Spleen (tissue), 11 donors: ENCODE data around the gene TTC31. TPM values are rescaled to one million over a fixed set of nuclear protein-coding genes. Genes with fewer than 3 reads are reported as not detected.

Experiments used
- DNase-seq: peaks from one replicate; pipeline ENCODE4 v3.0.0-alpha.2; 2020
- H3K27ac ChIP-seq, 8 donors: fragments of 200-600 bp; sonication (generic) in 7 of 8; 1 replicate in 4 of 8; 2 replicates in 4 of 8; pipeline versions ENCODE4 v1.5.0 to v1.8.0; 2016 to 2021; ENCODE audit warnings: inconsistent platforms in 4 of 8, mild to moderate bottlenecking in 4 of 8, moderate library complexity in 1 of 8
- H3K27me3 ChIP-seq, 7 donors: fragments of 200-600 bp; sonication (generic) in 6 of 7; replicated peaks in 1 of 7; 1 replicate in 4 of 7; 2 replicates in 3 of 7; pipeline versions ENCODE4 v1.5.0 to v1.8.0; 2016 to 2021; ENCODE audit warnings: inconsistent platforms in 3 of 7, mild to moderate bottlenecking in 1 of 7
- H3K36me3 ChIP-seq, 6 donors: fragments of 200-600 bp; sonication (generic) in 5 of 6; 1 replicate in 4 of 6; 2 replicates in 2 of 6; pipeline versions ENCODE4 v1.5.0 to v1.8.0; 2016 to 2021; ENCODE audit warnings: inconsistent platforms in 2 of 6
- H3K4me1 ChIP-seq, 6 donors: fragments of 200-600 bp; sonication (generic) in 5 of 6; 1 replicate in 3 of 6; 2 replicates in 3 of 6; pipeline versions ENCODE4 v1.5.0 to v1.8.0; 2016 to 2021; ENCODE audit warnings: inconsistent platforms in 3 of 6
- H3K4me3 ChIP-seq, 8 donors: fragments of 200-600 bp; sonication (generic) in 7 of 8; 1 replicate in 4 of 8; 2 replicates in 4 of 8; pipeline versions ENCODE4 v1.5.0 to v1.8.0; 2016 to 2021; ENCODE audit warnings: inconsistent platforms in 4 of 8, mild to moderate bottlenecking in 4 of 8, moderate library complexity in 2 of 8
- H3K9me3 ChIP-seq, 8 donors: fragments of 200-600 bp; sonication (generic) in 7 of 8; 1 replicate in 4 of 8; 2 replicates in 4 of 8; pipeline versions ENCODE4 v1.5.0 to v1.8.0; 2016 to 2021; ENCODE audit warnings: inconsistent platforms in 4 of 8
- POLR2A ChIP-seq, 3 donors: fragments of 450-650 bp; IDR thresholded peaks; one replicate each; pipeline ENCODE4 v1.5.1; 2017; ENCODE audit warnings: antibody characterized with exemption in 3 of 3, mild to moderate bottlenecking in 1 of 3
- POLR2AphosphoS5 ChIP-seq, 3 donors: sonication (generic); formaldehyde crosslinking; IDR thresholded peaks; one replicate each; pipeline ENCODE4 v1.5.1; 2017; ENCODE audit warnings: antibody characterized with exemption in 3 of 3
- WGBS, 5 donors: extraction: QIAGEN DNeasy Blood & Tissue Kit in 3 of 5; methylation state at CpG; one replicate each; pipeline versions ENCODE4 v1.1.5 to v1.1.7; 2013 to 2018; 5-methylcytosine and 5-hydroxymethylcytosine counted together
- intact Hi-C: fragments of 100-400 bp; cut with DNase I; formaldehyde crosslinking; loops from one replicate; pipeline ENCODE4 v1.15.0; 2023; ENCODE audit warnings: low total_unique reads
- polyA plus RNA-seq, 3 donors: library from polyadenylated mRNA; stranded (reverse); fragments of 200-250 nt; gene quantifications; one replicate each; pipeline ENCODE4 v1.2.1, GENCODE V29; 2013
- total RNA-seq, 7 donors: library from RNA; depleted of rRNA in 3 of 7; stranded (reverse); fragments of >200 nt in 3 of 7; fragmentation: NEBNext Ultra II Directional in 4 of 7; extraction: Animal tissue kit (Norgen Biotek cat#: 25700) in 4 of 7; gene quantifications; one replicate each; pipeline versions ENCODE4 v1.1.0 to v1.2.1, GENCODE V29; 2016 to 2021
- TF ChIP-seq, protein P1 (sequence below), 11 experiments: fragments of 200-600 bp in 7 of 11; fragments of 450-650 bp in 4 of 11; sonication (generic) in 4 of 11; IDR thresholded peaks in 8 of 11; conservative IDR thresholded peaks in 3 of 11; 1 replicate in 7 of 11; 2 replicates in 4 of 11; pipeline versions ENCODE4 v1.4.0 to v1.8.0; 2016 to 2021; ENCODE audit warnings: antibody characterized with exemption in 11 of 11, inconsistent platforms in 4 of 11, mild to moderate bottlenecking in 1 of 11
- donor health status: healthy with polysubstance abuse.
- donor health status: DM: no; HTN: no; CAD: no; lungs with moderate emphysema.
- donor health status: DM: no; HTN: no; CAD: no.
- donor health status: Bipolar disorder and iron deficiency.
- donor health status: healthy.
- donor health status: DM: no; HTN: no; CAD: no.
- donor health status: DM: yes; HTN: yes; CAD: no.

TTC31 gene
- total and polyA plus RNA-seq, 10 donors: 15.7 to 51.3 (median 35.9) TPM

DNA sequence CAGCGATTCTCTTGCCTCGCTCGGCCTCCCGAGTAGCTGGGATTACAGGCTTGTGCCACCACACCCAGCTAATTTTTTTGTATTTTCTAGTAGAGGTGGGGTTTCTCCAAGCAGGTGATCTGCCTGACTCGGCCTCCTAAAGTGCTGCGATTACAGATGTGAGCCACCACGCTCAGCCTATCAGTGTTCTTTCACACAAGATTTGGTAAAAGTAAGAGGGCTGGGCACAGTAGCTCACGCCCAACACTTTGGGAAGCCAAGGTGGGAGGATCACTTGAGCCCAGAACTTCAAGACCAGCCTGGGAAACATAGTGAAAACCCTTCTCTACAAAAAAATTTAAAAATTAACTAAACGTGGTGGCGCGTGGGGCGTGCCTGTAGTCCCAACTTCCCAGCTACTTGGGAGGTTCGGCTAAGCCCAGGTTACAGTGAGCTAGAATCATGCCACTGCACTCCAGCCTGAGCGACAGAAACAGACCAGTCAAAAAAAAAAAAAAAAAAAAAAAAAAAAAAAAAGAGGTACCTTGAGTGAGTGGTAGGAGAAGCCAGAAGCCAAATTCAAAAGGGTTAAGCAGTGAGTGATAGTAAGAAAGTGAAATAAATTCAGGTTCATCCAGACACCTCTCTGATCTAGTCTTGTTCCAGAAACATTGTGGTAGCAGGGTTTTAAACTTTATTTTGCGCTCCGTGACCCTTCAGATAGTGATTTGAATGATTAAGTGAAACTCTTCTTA is 11.4 kb upstream of the TTC31 start:
- Histone ChIP-seq H3K36me3 (peaks cover 0 to 36% (median 18%) of the 10 kb centered on the region in 6 donors), H3K27me3 (no peaks in the 10 kb centered on the region), H3K27ac (peak overlapping the region; percentile 77 to 93 (median 91)), H3K9me3 (no peaks in the 10 kb centered on the region), H3K4me1 (peaks cover 18 to 38% (median 27%) of the 10 kb centered on the region in 6 donors), H3K4me3 (peak overlapping the region; percentile 54 to 78 (median 71))
- intact Hi-C loops: no loop called here
- DNase-seq: peak; percentile 61
- 63 to 67% (median 65%) methylated on average over 16 of the region's 16 CpGs for whole genome bisulfite sequencing, 5 donors
- TF ChIP-seq POLR2A (IDR thresholded peaks at IDR 0.05): no peak
- no peak for TF ChIP-seq POLR2AphosphoS5 (IDR thresholded peaks at IDR 0.05)
- TF ChIP-seq, protein P1, sequence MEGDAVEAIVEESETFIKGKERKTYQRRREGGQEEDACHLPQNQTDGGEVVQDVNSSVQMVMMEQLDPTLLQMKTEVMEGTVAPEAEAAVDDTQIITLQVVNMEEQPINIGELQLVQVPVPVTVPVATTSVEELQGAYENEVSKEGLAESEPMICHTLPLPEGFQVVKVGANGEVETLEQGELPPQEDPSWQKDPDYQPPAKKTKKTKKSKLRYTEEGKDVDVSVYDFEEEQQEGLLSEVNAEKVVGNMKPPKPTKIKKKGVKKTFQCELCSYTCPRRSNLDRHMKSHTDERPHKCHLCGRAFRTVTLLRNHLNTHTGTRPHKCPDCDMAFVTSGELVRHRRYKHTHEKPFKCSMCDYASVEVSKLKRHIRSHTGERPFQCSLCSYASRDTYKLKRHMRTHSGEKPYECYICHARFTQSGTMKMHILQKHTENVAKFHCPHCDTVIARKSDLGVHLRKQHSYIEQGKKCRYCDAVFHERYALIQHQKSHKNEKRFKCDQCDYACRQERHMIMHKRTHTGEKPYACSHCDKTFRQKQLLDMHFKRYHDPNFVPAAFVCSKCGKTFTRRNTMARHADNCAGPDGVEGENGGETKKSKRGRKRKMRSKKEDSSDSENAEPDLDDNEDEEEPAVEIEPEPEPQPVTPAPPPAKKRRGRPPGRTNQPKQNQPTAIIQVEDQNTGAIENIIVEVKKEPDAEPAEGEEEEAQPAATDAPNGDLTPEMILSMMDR (IDR thresholded peaks at IDR 0.05 in 8 of 11, conservative IDR thresholded peaks at IDR 0.05 in 3 of 11): no peak

DNA sequence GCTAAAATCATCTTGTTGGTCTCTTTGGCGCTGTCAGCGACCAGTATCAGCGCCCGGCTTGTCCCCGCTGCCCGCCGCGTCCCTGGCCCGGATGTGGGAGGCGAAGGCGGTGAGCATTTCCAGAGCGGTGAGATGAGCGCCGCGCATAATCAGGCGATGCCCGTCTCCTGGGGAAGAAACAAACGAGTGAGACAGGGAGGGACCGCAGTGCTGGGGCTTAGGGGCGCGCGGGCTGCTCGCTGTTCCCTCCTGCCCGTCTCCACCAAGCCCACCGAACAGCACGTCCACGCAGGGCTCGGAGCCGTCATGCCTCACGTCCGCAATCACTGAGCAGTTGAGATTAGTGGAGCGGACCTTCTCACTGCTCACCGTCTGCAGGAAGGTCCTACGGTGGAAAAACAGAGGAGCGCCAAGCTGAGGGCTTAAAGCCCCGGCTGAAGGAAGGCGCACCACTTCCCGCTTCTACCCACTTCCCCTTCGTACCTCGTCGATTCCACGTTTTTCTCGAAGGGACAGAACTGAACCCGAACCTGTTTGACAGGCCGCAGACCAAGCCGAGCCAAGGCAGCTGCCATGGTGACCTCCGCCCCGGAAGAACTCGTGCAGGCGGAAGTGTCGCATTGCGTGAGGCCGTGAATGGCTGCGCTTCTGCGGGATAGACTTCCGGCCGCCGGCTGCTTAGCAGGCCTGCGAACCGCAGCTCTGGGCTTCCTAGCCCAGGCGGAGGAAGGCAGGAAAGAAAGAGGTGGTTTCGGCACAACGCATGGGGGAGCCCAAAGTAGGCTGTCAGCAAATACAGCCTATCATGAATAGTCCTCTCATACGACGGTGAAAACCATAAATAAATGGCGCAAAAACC is 10.6 kb upstream of the TTC31 start, which contains the start of gene MRPL53:
Gene MRPL53, minus strand, starts transcription at position 595 of the 859 bp plus-strand sequence. Its CDS starts 20 bp downstream, at position 575.
- intact Hi-C loops: no loop called here
- peak; percentile 98 for DNase-seq
- Histone ChIP-seq H3K4me3 (peak within 1 kb of the TSS; percentile 54 to 78 (median 71)), H3K36me3 (peaks cover 0 to 44% (median 19%) of the 10 kb centered on the region in 6 donors), H3K27ac (peak within 1 kb of the TSS; percentile 77 to 93 (median 91)), H3K27me3 (no peaks in the 10 kb centered on the region), H3K9me3 (no peaks in the 10 kb centered on the region), H3K4me1 (peaks cover 18 to 43% (median 25%) of the 10 kb centered on the region in 6 donors)
- WGBS, 5 donors: 0 to 1% (median 0%) methylated on average over 55 to 66 of the region's 66 CpGs
- TF ChIP-seq POLR2A (IDR thresholded peaks at IDR 0.05): peak; percentile 78 to 92 (median 82)
- peak; percentile 99 to 100 (median 99) for TF ChIP-seq POLR2AphosphoS5 (IDR thresholded peaks at IDR 0.05)
- TF ChIP-seq, protein P1 (IDR thresholded peaks at IDR 0.05 in 8 of 11, conservative IDR thresholded peaks at IDR 0.05 in 3 of 11): peak in 3 of 11 experiments; percentile 10 to 31 (median 20)

DNA sequence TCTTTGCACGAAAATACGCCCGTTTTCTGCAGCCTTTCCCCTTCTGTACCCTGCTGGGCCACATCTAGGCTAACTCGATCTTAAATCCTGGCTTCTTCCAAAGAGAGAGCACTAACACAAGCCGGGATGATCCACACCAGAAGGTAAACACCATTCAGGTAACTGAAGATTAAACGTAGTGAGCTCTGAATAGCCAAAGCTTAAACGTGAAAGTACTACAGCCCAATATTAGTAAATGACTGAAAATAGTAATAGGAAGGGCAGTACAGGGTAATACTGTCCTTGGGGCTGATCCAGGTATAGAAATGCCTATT is 10.0 kb upstream of the TTC31 start:
- TF ChIP-seq POLR2A (IDR thresholded peaks at IDR 0.05) (no peak), POLR2AphosphoS5 (IDR thresholded peaks at IDR 0.05) (no peak)
- TF ChIP-seq, protein P1 (IDR thresholded peaks at IDR 0.05 in 8 of 11, conservative IDR thresholded peaks at IDR 0.05 in 3 of 11): no peak
- Histone ChIP-seq H3K4me3 (peak overlapping the region; percentile 54 to 78 (median 71)), H3K36me3 (peaks cover 0 to 50% (median 22%) of the 10 kb centered on the region in 6 donors), H3K27me3 (no peaks in the 10 kb centered on the region), H3K9me3 (no peaks in the 10 kb centered on the region), H3K27ac (peak overlapping the region; percentile 77 to 93 (median 91)), H3K4me1 (peaks cover 18 to 47% (median 25%) of the 10 kb centered on the region in 6 donors)
- DNase-seq: no peak
- whole genome bisulfite sequencing, 5 donors: 8 to 16% (median 11%) methylated on average over 7 of the region's 7 CpGs
- intact Hi-C loops: no loop called here
